B cell (primary cell): ENCODE data around the gene PCLO. TPM values are rescaled to one million over a fixed set of nuclear protein-coding genes. Genes with fewer than 3 reads are reported as not detected.
"Not testable (repeated sequence)": the region's sequence is repeated elsewhere in the genome, so short reads cannot be mapped to it uniquely, and the experiment has no call there.

Experiments
- ATAC-seq: fragments of 200-7000 bp; cut with Tn5 transposase; one replicate; pipeline ENCODE4 v1.10.0; 2021; ENCODE audit warnings: low read depth, mild to moderate bottlenecking, moderate number of reproducible peaks, moderate library complexity
- CTCF ChIA-PET: fragments of 350-600 bp; sonication (Branson Sonifier 250); formaldehyde crosslinking; loops from one replicate; lab custom pipeline; 2021; ENCODE audit warnings: antibody characterized with exemption, inconsistent platforms; lab: Charles Lee
- POLR2A ChIA-PET: fragments of 350-600 bp; sonication (Branson Sonifier 250); formaldehyde crosslinking; loops from one replicate; lab custom pipeline; 2021; ENCODE audit warnings: antibody characterized with exemption; lab: Charles Lee
- DNase-seq: peaks from one replicate; pipeline ENCODE4 v3.0.0; 2013
- H2AFZ ChIP-seq: 2 replicates; pipeline ENCODE4 v1.6.1; 2012; ENCODE audit warnings: mild to moderate bottlenecking, low read depth, low read length; ENCODE audit not compliant: insufficient read depth, poor library complexity, severe bottlenecking
- H3K27ac ChIP-seq, 2 donors: 1 replicate in 1 of 2; 2 replicates in 1 of 2; pipeline ENCODE4 v1.5.1; 2012 to 2013; ENCODE audit warnings: low read length in 2 of 2, mild to moderate bottlenecking in 2 of 2, moderate library complexity in 1 of 2
- H3K27me3 ChIP-seq, 4 experiments: fragments of 200-600 bp in 1 of 4; sonication (generic) in 1 of 4; replicated peaks in 1 of 4; 1 replicate in 2 of 4; 2 replicates in 2 of 4; pipeline versions ENCODE4 v1.6.1 to v1.7.0; 2013 to 2016; ENCODE audit warnings: low read length in 3 of 4, mild to moderate bottlenecking in 2 of 4, mixed read lengths in 1 of 4, moderate library complexity in 1 of 4; ENCODE audit not compliant: insufficient read depth in 4 of 4, control insufficient read depth in 3 of 4; ENCODE audit errors: control extremely low read depth in 1 of 4
- H3K36me3 ChIP-seq, 2 experiments: replicated peaks in 1 of 2; 1 replicate in 1 of 2; 2 replicates in 1 of 2; pipeline versions ENCODE4 v1.6.1 to v1.7.1; 2013; ENCODE audit warnings: low read length in 1 of 2; ENCODE audit not compliant: insufficient read depth in 2 of 2, control insufficient read depth in 1 of 2; ENCODE audit errors: control extremely low read depth in 1 of 2, extremely low read depth in 1 of 2
- H3K4me1 ChIP-seq, 2 donors: fragments of 200-600 bp in 1 of 2; sonication (generic) in 1 of 2; 1 replicate in 1 of 2; 2 replicates in 1 of 2; pipeline versions ENCODE4 v1.5.1 to v1.6.1; 2013 to 2017; ENCODE audit warnings: low read length in 2 of 2; ENCODE audit not compliant: control insufficient read depth in 2 of 2, insufficient read depth in 2 of 2
- H3K4me2 ChIP-seq: replicated peaks from 2 replicates; pipeline ENCODE3; 2012; ENCODE audit warnings: mild to moderate bottlenecking, low read depth, low read length; ENCODE audit not compliant: poor library complexity, severe bottlenecking
- H3K4me3 ChIP-seq, 5 experiments: fragments of 200-600 bp in 1 of 5; sonication (generic) in 1 of 5; 1 replicate in 3 of 5; 2 replicates in 2 of 5; pipeline versions ENCODE4 v1.5.1 to v1.7.0; 2011 to 2016; ENCODE audit warnings: low read length in 4 of 5, mild to moderate bottlenecking in 4 of 5, low read depth in 2 of 5, control low read depth in 1 of 5, moderate library complexity in 1 of 5; ENCODE audit not compliant: insufficient read depth in 1 of 5; ENCODE audit errors: control extremely low read depth in 1 of 5, extremely low read depth in 1 of 5
- H3K79me2 ChIP-seq: fragments of 200-600 bp; sonication (generic); one replicate; pipeline ENCODE4 v1.6.0; 2016; ENCODE audit warnings: low read length; ENCODE audit not compliant: control insufficient read depth, insufficient read depth
- H3K9ac ChIP-seq: fragments of 200-600 bp; sonication (generic); 2 replicates; pipeline ENCODE4 v1.6.1; 2017; ENCODE audit warnings: mild to moderate bottlenecking, low read length, moderate library complexity
- H3K9me3 ChIP-seq, 3 donors: one replicate each; pipeline versions ENCODE4 v1.6.1 to v1.7.1; 2013; ENCODE audit warnings: low read length in 2 of 3; ENCODE audit not compliant: control insufficient read depth in 2 of 3, insufficient read depth in 1 of 3; ENCODE audit errors: control extremely low read depth in 1 of 3
- H4K20me1 ChIP-seq: 2 replicates; pipeline ENCODE4 v1.6.0; 2012; ENCODE audit warnings: mild to moderate bottlenecking, low read length; ENCODE audit not compliant: insufficient read depth, control insufficient read depth, poor library complexity, severe bottlenecking
- H3K27ac Mint-ChIP-seq: one replicate; pipeline ENCODE4 v1.8.0; 2021; ENCODE audit warnings: mixed read lengths
- H3K27me3 Mint-ChIP-seq: one replicate; pipeline ENCODE4 v1.8.0; 2021; ENCODE audit warnings: mixed read lengths
- H3K4me1 Mint-ChIP-seq: one replicate; pipeline ENCODE4 v1.8.0; 2021; ENCODE audit warnings: mixed read lengths
- H3K4me3 Mint-ChIP-seq: one replicate; pipeline ENCODE4 v1.8.0; 2021; ENCODE audit warnings: mixed read lengths
- H3K9me3 Mint-ChIP-seq: one replicate; pipeline ENCODE4 v1.8.0; 2022; ENCODE audit warnings: mixed read lengths; ENCODE audit not compliant: insufficient read depth
- CTCF ChIP-seq: fragments of 200-600 bp; IDR thresholded peaks from one replicate; pipeline ENCODE4 v1.8.0; 2022; ENCODE audit warnings: antibody characterized with exemption, mild to moderate bottlenecking
- EZH2 ChIP-seq: IDR thresholded peaks from 2 replicates; pipeline ENCODE4 v1.6.1; 2012; ENCODE audit warnings: borderline replicate concordance, low read depth, mild to moderate bottlenecking, moderate library complexity, low read length; ENCODE audit not compliant: insufficient read depth, poor library complexity, severe bottlenecking
- WGBS: methylation state at CpG from one replicate; pipeline ENCODE4 v1.1.5; 2013; ENCODE audit warnings: missing lambda C conversion rate; ENCODE audit not compliant: insufficient coverage; 5-methylcytosine and 5-hydroxymethylcytosine counted together
- intact Hi-C: fragments of 100-400 bp; cut with micrococcal nuclease; formaldehyde crosslinking; loops from one replicate; pipeline ENCODE4 v1.10.0; 2022
- polyA plus RNA-seq: library from polyadenylated mRNA; depleted of rRNA; stranded (reverse); fragments of >200 nt; gene quantifications from 2 replicates; pipeline ENCODE4 v1.2.3, GENCODE V29; 2012
- total RNA-seq, 2 donors: library from RNA; stranded (reverse); fragments of 120-200 nt in 1 of 2; gene quantifications; 1 replicate in 1 of 2; 2 replicates in 1 of 2; pipeline versions ENCODE4 v1.2.3 to v1.2.4, GENCODE V29; 2013 to 2022

The PCLO gene
- total and polyA plus RNA-seq, 2 donors (not counting 1 experiment from before 2014, with no cell fraction given) = 0.01 to 0.32 TPM

GRCh38 chr7:83032195-83032594, 130.5 kb downstream of the PCLO start:
- no peak overlapping the region for H3K4me2 ChIP-seq
- ATAC-seq = no peak
- POLR2A ChIA-PET = no interaction called here
- no peak for DNase-seq
- Mint-ChIP-seq H3K4me3 (no peak overlapping the region), H3K27ac (no peak overlapping the region), H3K4me1 (no peaks in the 10 kb centered on the region), H3K9me3 (no peaks in the 10 kb centered on the region), H3K27me3 (no peaks in the 10 kb centered on the region)
- no peak overlapping the region for H2AFZ ChIP-seq
- intact Hi-C loops = no loop called here
- H3K4me3 ChIP-seq = no peak overlapping the region
- no peaks in the 10 kb centered on the region for H3K27me3 ChIP-seq
- H3K9me3 ChIP-seq = no peaks in the 10 kb centered on the region
- no peak overlapping the region for H3K9ac ChIP-seq
- TF ChIP-seq CTCF = no peak
- TF ChIP-seq EZH2 = no peak
- H3K4me1 ChIP-seq = no peaks in the 10 kb centered on the region
- H3K79me2 ChIP-seq = no peaks in the 10 kb centered on the region
- no peaks in the 10 kb centered on the region for H4K20me1 ChIP-seq
- CTCF ChIA-PET = no interaction called here
- H3K36me3 ChIP-seq = no peaks in the 10 kb centered on the region
- no peak overlapping the region for H3K27ac ChIP-seq

GRCh38 chr7:83023817-83024665, 138.6 kb downstream of the PCLO start:
- intact Hi-C loops, H3K4me3 ChIP-seq, H3K27me3 ChIP-seq, H4K20me1 ChIP-seq, CTCF ChIA-PET, H3K27ac Mint-ChIP-seq, H3K9me3 ChIP-seq, DNase-seq, H3K9me3 Mint-ChIP-seq, POLR2A ChIA-PET, H3K4me1 Mint-ChIP-seq, H3K4me2 ChIP-seq, H3K79me2 ChIP-seq, ATAC-seq, H3K27ac ChIP-seq, H3K9ac ChIP-seq, H3K27me3 Mint-ChIP-seq, H2AFZ ChIP-seq, H3K4me1 ChIP-seq, H3K36me3 ChIP-seq, H3K4me3 Mint-ChIP-seq: not testable (repeated sequence)
- 95% methylated on average over 24 of the region's 31 CpGs for WGBS
